IMR-90 (cell line): ENCODE measurements around the gene CUX1. TPM values are rescaled to one million over a fixed set of nuclear protein-coding genes. Genes with fewer than 3 reads are reported as not detected.

ENCODE experiments used
- ATAC-seq: fragments of 200-7000 bp; cut with Tn5 transposase; 2 replicates; pipeline ENCODE4 v1.9.1; 2020; ENCODE audit warnings: low read depth, mild to moderate bottlenecking, moderate library complexity
- BruUV-seq: library from RNA; stranded (reverse); fragments of 400-500 nt; replicated peaks from 2 replicates; lab custom pipeline; 2021; lab: Mats Ljungman, UMichigan
- CTCF ChIA-PET: fragments of 300-600 bp; formaldehyde crosslinking; extraction: SDS; loops from one replicate; lab custom pipeline; 2021; ENCODE audit warnings: antibody characterized with exemption; lab: Yijun Ruan, JAX
- POLR2A ChIA-PET: fragments of 300-600 bp; sonication (Branson Sonifier 250); formaldehyde crosslinking; loops from one replicate; lab custom pipeline; 2022; ENCODE audit warnings: antibody characterized with exemption; ENCODE audit not compliant: unreplicated experiment; lab: Charles Lee
- DNase-seq: peaks from one replicate; pipeline ENCODE4 v3.0.0; 2013
- H2AFZ ChIP-seq: replicated peaks from 2 replicates; pipeline ENCODE3; 2013; ENCODE audit warnings: low read length, mild to moderate bottlenecking; ENCODE audit not compliant: poor library complexity
- H2AK5ac ChIP-seq: 2 replicates; pipeline ENCODE4 v1.6.1; 2013; ENCODE audit warnings: low read depth, low read length, inconsistent platforms
- H2AK9ac ChIP-seq: replicated peaks from 2 replicates; pipeline ENCODE3; 2013; ENCODE audit warnings: mild to moderate bottlenecking, low read depth, low read length, moderate library complexity; ENCODE audit not compliant: poor library complexity
- H2BK120ac ChIP-seq: 2 replicates; pipeline ENCODE4 v1.6.1; 2013; ENCODE audit warnings: low read depth, low read length, inconsistent platforms
- H2BK15ac ChIP-seq: 3 replicates; pipeline ENCODE4 v1.6.1; 2013; ENCODE audit warnings: low read depth, low read length, inconsistent platforms
- H2BK20ac ChIP-seq: 2 replicates; pipeline ENCODE4 v1.6.1; 2013; ENCODE audit warnings: low read depth, mild to moderate bottlenecking, inconsistent platforms, low read length, moderate library complexity
- H2BK5ac ChIP-seq: 2 replicates; pipeline ENCODE4 v1.6.1; 2013; ENCODE audit warnings: mild to moderate bottlenecking, low read depth, low read length, inconsistent platforms; ENCODE audit not compliant: poor library complexity, severe bottlenecking
- H3K14ac ChIP-seq: replicated peaks from 2 replicates; pipeline ENCODE4 v1.6.1; 2013; ENCODE audit warnings: low read depth, low read length, inconsistent platforms
- H3K18ac ChIP-seq: 2 replicates; pipeline ENCODE4 v1.6.1; 2013; ENCODE audit warnings: low read depth, low read length, control low read depth
- H3K23ac ChIP-seq: 2 replicates; pipeline ENCODE4 v1.6.1; 2013; ENCODE audit warnings: low read depth, low read length, inconsistent platforms
- H3K27ac ChIP-seq: 2 replicates; pipeline ENCODE4 v1.5.1; 2013; ENCODE audit warnings: mild to moderate bottlenecking, control low read depth, low read length; ENCODE audit not compliant: insufficient read depth
- H3K27me3 ChIP-seq: 2 replicates; pipeline ENCODE4 v1.6.1; 2013; ENCODE audit warnings: low read length; ENCODE audit not compliant: control insufficient read depth, insufficient read depth
- H3K36me3 ChIP-seq: 2 replicates; pipeline ENCODE4 v1.6.1; 2013; ENCODE audit warnings: low read length, mixed read lengths; ENCODE audit not compliant: control insufficient read depth, insufficient read depth
- H3K4ac ChIP-seq: 2 replicates; pipeline ENCODE4 v1.6.1; 2013; ENCODE audit warnings: low read depth, low read length, inconsistent platforms
- H3K4me1 ChIP-seq: 2 replicates; pipeline ENCODE4 v1.6.1; 2013; ENCODE audit warnings: low read length, mixed read lengths; ENCODE audit not compliant: control insufficient read depth, insufficient read depth
- H3K4me2 ChIP-seq: 2 replicates; pipeline ENCODE4 v1.6.1; 2013; ENCODE audit warnings: low read depth, mild to moderate bottlenecking, control low read depth, low read length, moderate library complexity
- H3K4me3 ChIP-seq: 2 replicates; pipeline ENCODE4 v1.5.1; 2013; ENCODE audit warnings: low read depth, mild to moderate bottlenecking, control low read depth, low read length, moderate library complexity; ENCODE audit not compliant: insufficient read depth
- H3K56ac ChIP-seq: 2 replicates; pipeline ENCODE4 v1.6.1; 2013; ENCODE audit warnings: low read length, inconsistent platforms; ENCODE audit not compliant: insufficient read depth; ENCODE audit errors: extremely low read depth
- H3K79me1 ChIP-seq, 2 experiments: 2 replicates each; pipeline ENCODE4 v1.6.1; 2013; ENCODE audit warnings: low read length in 2 of 2, inconsistent platforms in 1 of 2, low read depth in 1 of 2
- H3K9ac ChIP-seq: 2 replicates; pipeline ENCODE4 v1.6.1; 2013; ENCODE audit warnings: low read depth, low read length, control low read depth
- H3K9me1 ChIP-seq: 2 replicates; pipeline ENCODE4 v1.6.1; 2013; ENCODE audit warnings: low read length, inconsistent platforms; ENCODE audit not compliant: insufficient read depth
- H3K9me3 ChIP-seq: 2 replicates; pipeline ENCODE4 v1.6.1; 2013; ENCODE audit warnings: low read length; ENCODE audit not compliant: control insufficient read depth, insufficient read depth
- H4K20me1 ChIP-seq: 2 replicates; pipeline ENCODE4 v1.6.1; 2013; ENCODE audit warnings: low read length, inconsistent platforms; ENCODE audit not compliant: insufficient read depth
- H4K5ac ChIP-seq: 2 replicates; pipeline ENCODE4 v1.6.1; 2013; ENCODE audit warnings: mild to moderate bottlenecking, low read depth, low read length, control low read depth
- H4K8ac ChIP-seq, 2 experiments: 2 replicates each; pipeline ENCODE4 v1.6.1; 2013; ENCODE audit warnings: low read depth in 2 of 2, low read length in 2 of 2, control low read depth in 1 of 2, inconsistent platforms in 1 of 2
- H4K91ac ChIP-seq: 2 replicates; pipeline ENCODE4 v1.6.1; 2013; ENCODE audit warnings: low read depth, low read length, inconsistent platforms; ENCODE audit not compliant: insufficient read depth
- CEBPB ChIP-seq: IDR thresholded peaks from 2 replicates; pipeline ENCODE4 v1.6.1; 2012; ENCODE audit warnings: low read depth, low read length, improper control_type of control experiment
- RFX5 ChIP-seq: IDR thresholded peaks from 2 replicates; pipeline ENCODE4 v1.8.0; 2012; ENCODE audit warnings: low read depth, mild to moderate bottlenecking, low read length, moderate library complexity
- SMC3 ChIP-seq: fragments of 150-350 bp; IDR thresholded peaks from 2 replicates; pipeline ENCODE4 v1.6.1; 2016; ENCODE audit warnings: low read depth, mild to moderate bottlenecking, antibody characterized with exemption, low read length, moderate library complexity
- WGBS, 2 experiments: methylation state at CpG; one replicate each; pipeline versions ENCODE4 v1.1.5 to v1.1.7; 2013; ENCODE audit warnings: missing lambda C conversion rate in 2 of 2; ENCODE audit not compliant: insufficient read length in 1 of 2; ENCODE audit errors: extremely low coverage in 2 of 2; 5-methylcytosine and 5-hydroxymethylcytosine counted together
- dilution Hi-C: fragments of 300-500 bp; cut with HindIII; formaldehyde crosslinking; loops from one replicate; pipeline ENCODE4 v1.14.3; 2018; ENCODE audit warnings: low sequenced_read_pairs; ENCODE audit not compliant: unreplicated experiment
- in situ Hi-C: fragments of 300-500 bp; cut with MboI; formaldehyde crosslinking; loops from 3 replicates; pipeline ENCODE4 v1.14.3; 2019; ENCODE audit warnings: low sequenced_read_pairs, inconsistent platforms, mixed read lengths
- intact Hi-C: fragments of 100-400 bp; cut with micrococcal nuclease; formaldehyde crosslinking; loops from 2 replicates; pipeline ENCODE4 v1.10.0; 2022
- polyA plus RNA-seq, 3 experiments: library from polyadenylated mRNA; depleted of rRNA; stranded (reverse); fragments of >200 nt; gene quantifications; 2 replicates each; pipeline ENCODE4 v1.2.3, GENCODE V29; 2012; ENCODE audit warnings: low replicate concordance in 1 of 3
- total RNA-seq: library from RNA; depleted of rRNA; stranded (reverse); fragments of >200 nt; gene quantifications from 2 replicates; pipeline ENCODE4 v1.2.3, GENCODE V29; 2012

CUX1 gene
- total and polyA plus RNA-seq, 2 of the 4 experiments (the other 2 are of a cell fraction) = 19.7 to 46.4 TPM

DNA sequence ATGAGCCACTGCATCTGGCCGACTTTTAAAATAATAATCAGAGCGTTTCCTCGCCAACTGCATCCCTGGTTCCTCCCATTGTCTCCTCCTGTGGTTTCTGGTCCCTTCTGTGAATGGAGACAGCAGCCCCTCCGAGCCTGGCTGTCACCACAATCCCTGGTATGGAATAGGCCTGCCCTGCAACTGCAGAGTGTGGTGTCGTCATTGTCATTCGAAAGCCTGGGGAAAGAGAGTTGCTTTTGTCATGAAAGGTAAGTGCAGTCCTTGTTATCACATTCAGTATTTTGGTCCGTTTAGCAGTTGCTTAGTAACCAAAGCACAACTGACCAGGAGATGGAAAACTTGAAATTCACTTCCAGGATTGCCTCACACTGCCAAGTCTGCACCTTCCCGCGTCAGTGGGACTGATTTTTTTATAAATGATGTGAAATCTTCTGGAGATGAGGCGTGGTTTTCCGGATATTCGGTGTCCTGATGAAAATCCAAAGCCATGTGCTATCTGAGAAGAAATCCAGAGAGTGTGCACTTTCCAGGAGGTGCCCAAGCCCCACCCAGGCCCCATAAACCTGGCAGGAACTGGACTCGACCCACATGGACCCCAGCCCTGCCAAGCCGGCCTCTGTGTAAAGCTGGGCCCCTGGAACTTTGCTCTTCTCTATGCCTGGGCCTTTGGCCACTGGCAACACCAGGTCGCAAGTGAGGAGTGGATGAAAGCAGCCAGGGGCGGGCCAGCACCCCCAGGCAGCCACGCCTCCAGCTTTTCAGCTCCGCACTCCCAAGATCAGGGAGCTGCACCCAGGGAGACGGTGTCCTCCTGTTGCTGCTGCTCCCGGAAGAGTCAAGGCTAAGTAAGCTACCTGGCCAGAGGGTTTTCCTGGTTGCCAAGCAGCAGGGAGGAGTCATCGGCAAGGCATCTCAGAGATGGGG is 335.5 kb downstream of the CUX1 start:
- POLR2A ChIA-PET = no interaction called here
- WGBS, 2 experiments = 63% methylated on average over 4 of the region's 21 CpGs; no CpG with 5 or more reads in 1 of the 2 experiments
- no TSS peak for BruUV-seq
- H2AFZ ChIP-seq = peak overlapping the region; percentile 27
- H3K4me1 ChIP-seq = peaks cover 6% of the 10 kb centered on the region
- H2BK120ac ChIP-seq = no peak overlapping the region
- no peak overlapping the region for H3K4me2 ChIP-seq
- no peak overlapping the region for H2BK20ac ChIP-seq
- ATAC-seq = no peak
- no peak overlapping the region for H2AK5ac ChIP-seq
- H3K23ac ChIP-seq = no peak overlapping the region
- in situ Hi-C loops = no loop called here
- H3K36me3 ChIP-seq = no peaks in the 10 kb centered on the region
- H4K8ac ChIP-seq = no peak overlapping the region
- no peak overlapping the region for H4K91ac ChIP-seq
- H3K18ac ChIP-seq = no peak overlapping the region
- no peak overlapping the region for H3K4ac ChIP-seq
- no peak overlapping the region for H2BK5ac ChIP-seq
- H3K79me1 ChIP-seq = peaks cover 0 to 19% of the 10 kb centered on the region in 2 experiments; a peak in 3 of 4 replicates
- H2BK15ac ChIP-seq = no peak overlapping the region
- dilution Hi-C loops = no loop called here
- no peak overlapping the region for H3K27ac ChIP-seq
- CTCF ChIA-PET = interaction anchor here (1.1 kb wide), 1 partner anchor 9 kb away, joined by 4 read pairs; no protein-coding TSS in a partner anchor
- H3K27me3 ChIP-seq = no peaks in the 10 kb centered on the region
- H3K9ac ChIP-seq = no peak overlapping the region
- H2AK9ac ChIP-seq = peak overlapping the region; percentile 77
- intact Hi-C loops = no loop called here
- peaks cover 6% of the 10 kb centered on the region for H3K9me1 ChIP-seq
- H4K5ac ChIP-seq = no peak overlapping the region
- H3K9me3 ChIP-seq = no peaks in the 10 kb centered on the region
- H3K14ac ChIP-seq = no peak overlapping the region
- TF ChIP-seq SMC3 (no peak), CEBPB (peak; percentile 89), RFX5 (no peak)
- H3K4me3 ChIP-seq = no peak overlapping the region
- no peak overlapping the region for H3K56ac ChIP-seq
- peak; percentile 63 for DNase-seq
- no peaks in the 10 kb centered on the region for H4K20me1 ChIP-seq
